A549 treated with GW870086 at 1 μM for 4 hours (cell line): ENCODE data around the gene ASAP3. TPM values are rescaled to one million over a fixed set of nuclear protein-coding genes. Genes with fewer than 3 reads are reported as not detected.

Experiments
- total RNA-seq: library from RNA; stranded (reverse); fragments of 200-300 nt; extraction: Qiagen RNA extraction; gene quantifications from 5 replicates; pipeline ENCODE4 v1.2.3, GENCODE V29; 2022; ENCODE audit warnings: low read depth

Gene ASAP3
- total RNA-seq = 4.7 to 6.6 TPM (median 5.9 TPM) in 5 replicates

GRCh38 chr1:23483321-23484252, at the start of gene ASAP3:
Gene ASAP3 (minus strand): TSS chr1:23484179. CDS start chr1:23484133, 46 bp downstream.

GRCh38 chr1:23530747-23531561, 47.0 kb upstream of the ASAP3 start, which contains the start of gene E2F2:
Gene E2F2 (minus strand): TSS chr1:23531233. CDS start chr1:23530793, 440 bp downstream.

GRCh38 chr1:23424293-23425192, 59.4 kb downstream of the ASAP3 start, which contains the start of gene TCEA3:
Gene TCEA3 (minus strand): TSS chr1:23424748. CDS start chr1:23424633, 115 bp downstream.

Other genes with a start within 250 kb of the ASAP3 start
- gene HNRNPR, start 139.9 kb downstream of the ASAP3 start, total RNA-seq = 157 to 183 TPM (median 163 TPM) in 5 replicates
- 4.2 to 5.8 TPM (median 5.6 TPM) in 5 replicates for gene ZNF436, start 114.3 kb downstream of the ASAP3 start, total RNA-seq
- gene TCEA3, start 59.4 kb downstream of the ASAP3 start, total RNA-seq = 0.42 to 0.74 TPM (median 0.55 TPM) in 5 replicates
- gene E2F2, start 47.1 kb upstream of the ASAP3 start, total RNA-seq = 2.0 to 3.0 TPM (median 2.9 TPM) in 5 replicates
- 341 to 429 TPM (median 397 TPM) in 5 replicates for gene ID3, start 75.3 kb upstream of the ASAP3 start, total RNA-seq
- gene RPL11, start 207.6 kb upstream of the ASAP3 start, total RNA-seq = 1,221 to 1,520 TPM (median 1,394 TPM) in 5 replicates